Sigmoid colon (tissue), 4 donors: ENCODE data around the gene MGRN1.

ENCODE experiments used
- POLR2AphosphoS5 ChIP-seq, 4 donors: sonication (generic); formaldehyde crosslinking; IDR thresholded peaks; one replicate each; pipeline ENCODE4 v1.6.1; 2017; ENCODE audit warnings: antibody characterized with exemption in 4 of 4
- TF ChIP-seq, protein P1 (sequence below), 4 experiments: fragments of 450-650 bp in 3 of 4; fragments of 200-600 bp in 1 of 4; IDR thresholded peaks; one replicate each; pipeline ENCODE4 v1.5.1; 2016 to 2019; ENCODE audit warnings: antibody characterized with exemption in 4 of 4, mild to moderate bottlenecking in 3 of 4, moderate library complexity in 2 of 4

DNA sequence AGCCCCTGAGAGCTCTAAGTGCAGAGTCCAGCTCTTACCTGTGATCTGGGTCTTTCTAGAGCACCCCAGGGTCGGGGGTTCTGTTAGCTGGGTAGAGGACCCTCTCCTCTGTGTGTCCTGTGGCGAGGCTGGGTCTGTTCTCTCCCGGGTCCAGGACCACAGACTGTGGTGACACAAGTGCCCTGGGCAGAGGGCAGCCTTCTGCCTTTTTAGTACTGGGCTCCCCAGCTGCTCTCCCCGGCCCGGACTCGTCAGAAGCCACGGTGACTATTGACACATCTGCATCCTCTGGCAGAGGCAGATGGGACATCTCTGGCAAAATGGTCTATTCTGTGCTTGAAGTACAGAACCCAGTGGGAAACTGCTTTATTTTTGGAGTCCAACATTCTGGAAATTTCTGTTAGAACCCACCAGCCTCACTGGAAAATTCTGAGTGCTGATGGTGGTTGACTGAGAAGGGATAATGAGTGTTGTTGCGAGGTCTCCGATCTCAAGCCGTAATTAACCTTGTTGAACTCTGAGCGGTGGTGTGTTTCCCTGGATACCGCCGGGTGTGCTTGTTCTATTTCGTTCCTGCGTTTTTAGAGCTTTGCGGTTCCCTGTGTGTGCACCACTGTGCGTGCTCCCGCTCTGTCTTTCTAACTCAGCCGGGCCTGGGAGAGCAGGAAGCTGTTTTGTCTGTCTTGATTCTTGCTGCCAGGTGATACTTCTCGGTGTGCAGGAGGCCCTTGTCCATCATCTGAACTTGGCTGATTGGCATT lies 42.8 kb downstream of the MGRN1 start:
- TF ChIP-seq, protein P1, sequence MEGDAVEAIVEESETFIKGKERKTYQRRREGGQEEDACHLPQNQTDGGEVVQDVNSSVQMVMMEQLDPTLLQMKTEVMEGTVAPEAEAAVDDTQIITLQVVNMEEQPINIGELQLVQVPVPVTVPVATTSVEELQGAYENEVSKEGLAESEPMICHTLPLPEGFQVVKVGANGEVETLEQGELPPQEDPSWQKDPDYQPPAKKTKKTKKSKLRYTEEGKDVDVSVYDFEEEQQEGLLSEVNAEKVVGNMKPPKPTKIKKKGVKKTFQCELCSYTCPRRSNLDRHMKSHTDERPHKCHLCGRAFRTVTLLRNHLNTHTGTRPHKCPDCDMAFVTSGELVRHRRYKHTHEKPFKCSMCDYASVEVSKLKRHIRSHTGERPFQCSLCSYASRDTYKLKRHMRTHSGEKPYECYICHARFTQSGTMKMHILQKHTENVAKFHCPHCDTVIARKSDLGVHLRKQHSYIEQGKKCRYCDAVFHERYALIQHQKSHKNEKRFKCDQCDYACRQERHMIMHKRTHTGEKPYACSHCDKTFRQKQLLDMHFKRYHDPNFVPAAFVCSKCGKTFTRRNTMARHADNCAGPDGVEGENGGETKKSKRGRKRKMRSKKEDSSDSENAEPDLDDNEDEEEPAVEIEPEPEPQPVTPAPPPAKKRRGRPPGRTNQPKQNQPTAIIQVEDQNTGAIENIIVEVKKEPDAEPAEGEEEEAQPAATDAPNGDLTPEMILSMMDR (IDR thresholded peaks at IDR 0.05): no peak
- TF ChIP-seq POLR2AphosphoS5 (IDR thresholded peaks at IDR 0.05): no peak
